Vagina (tissue), 2 donors: Measurements from ENCODE around the gene TAMALIN. TPM values are rescaled to one million over a fixed set of nuclear protein-coding genes. Genes with fewer than 3 reads are reported as not detected.

Experiments
- DNase-seq, 2 donors: peaks; one replicate each; pipeline ENCODE4 v3.0.0-alpha.2; 2017; ENCODE audit errors: extremely low spot score in 2 of 2
- H3K27ac ChIP-seq: fragments of 200-600 bp; sonication (generic); one replicate; pipeline ENCODE4 v1.5.1; 2019
- H3K27me3 ChIP-seq: fragments of 200-600 bp; sonication (generic); one replicate; pipeline ENCODE4 v1.5.1; 2019
- H3K36me3 ChIP-seq, 2 donors: fragments of 200-600 bp; sonication (generic); one replicate each; pipeline ENCODE4 v1.5.1; 2017 to 2019
- H3K4me1 ChIP-seq: fragments of 200-600 bp; sonication (generic); one replicate; pipeline ENCODE4 v1.5.1; 2019
- H3K4me3 ChIP-seq, 2 donors: fragments of 200-600 bp; sonication (generic); 1 replicate in 1 of 2; 2 replicates in 1 of 2; pipeline ENCODE4 v1.5.1; 2016 to 2019
- H3K9me3 ChIP-seq: fragments of 200-600 bp; sonication (generic); one replicate; pipeline ENCODE4 v1.5.1; 2019
- CTCF ChIP-seq, 3 experiments: fragments of 450-650 bp in 2 of 3; fragments of 200-600 bp in 1 of 3; sonication (generic) in 1 of 3; IDR thresholded peaks; one replicate each; pipeline ENCODE4 v1.5.1; 2017 to 2019; ENCODE audit warnings: antibody characterized with exemption in 3 of 3, mild to moderate bottlenecking in 2 of 3, moderate library complexity in 2 of 3
- POLR2A ChIP-seq, 2 donors: fragments of 450-650 bp; IDR thresholded peaks; one replicate each; pipeline ENCODE4 v1.6.1; 2017; ENCODE audit warnings: antibody characterized with exemption in 2 of 2, mild to moderate bottlenecking in 2 of 2, moderate library complexity in 2 of 2
- POLR2AphosphoS5 ChIP-seq, 2 donors: sonication (generic); formaldehyde crosslinking; IDR thresholded peaks; one replicate each; pipeline ENCODE4 v1.9.0; 2017; ENCODE audit warnings: antibody characterized with exemption in 2 of 2, mild to moderate bottlenecking in 2 of 2, low read depth in 1 of 2; ENCODE audit not compliant: insufficient read depth in 1 of 2
- intact Hi-C: fragments of 100-400 bp; cut with DNase I; formaldehyde crosslinking; loops from one replicate; pipeline ENCODE4 v1.15.1; 2023
- total RNA-seq: library from RNA; depleted of rRNA; stranded (reverse); fragments of >200 nt; gene quantifications from one replicate; pipeline ENCODE4 v1.2.3, GENCODE V29; 2016

The TAMALIN gene
- total RNA-seq, 1 donor from 2014 or later, result 47.1 TPM

DNA sequence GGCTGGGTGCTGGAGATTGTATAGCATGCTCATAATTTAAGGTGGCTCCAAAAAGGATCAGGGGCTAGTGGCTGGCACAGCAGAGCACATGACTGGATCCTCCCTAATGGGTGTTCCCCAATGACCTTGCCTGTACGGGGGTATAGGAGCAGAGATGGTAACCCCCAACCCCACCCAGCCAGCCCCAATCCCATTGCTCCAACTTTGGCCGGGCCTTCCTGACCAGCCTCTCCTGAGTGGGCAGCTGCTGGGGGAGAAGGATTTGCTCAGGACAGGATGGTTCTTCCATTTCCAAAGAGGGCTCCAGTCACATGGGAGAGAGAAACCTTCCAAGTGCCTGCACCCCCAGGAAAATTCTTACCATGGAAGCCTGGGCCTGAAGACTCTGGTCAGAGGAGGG, 29.2 kb downstream of the TAMALIN start:
- intact Hi-C loops, result no loop called here
- Histone ChIP-seq H3K4me3 (no peak overlapping the region), H3K9me3 (no peaks in the 10 kb centered on the region), H3K36me3 (no peaks in the 10 kb centered on the region), H3K27me3 (no peaks in the 10 kb centered on the region), H3K27ac (peak overlapping the region; percentile 98), H3K4me1 (peaks cover 50% of the 10 kb centered on the region)
- DNase-seq, result no peak
- no peak for TF ChIP-seq CTCF (IDR thresholded peaks at IDR 0.05)
- no peak for TF ChIP-seq POLR2AphosphoS5 (IDR thresholded peaks at IDR 0.05; ENCODE audit: insufficient read depth in 1 of 2, low read depth in 1 of 2)
- TF ChIP-seq POLR2A (IDR thresholded peaks at IDR 0.05), result no peak

DNA sequence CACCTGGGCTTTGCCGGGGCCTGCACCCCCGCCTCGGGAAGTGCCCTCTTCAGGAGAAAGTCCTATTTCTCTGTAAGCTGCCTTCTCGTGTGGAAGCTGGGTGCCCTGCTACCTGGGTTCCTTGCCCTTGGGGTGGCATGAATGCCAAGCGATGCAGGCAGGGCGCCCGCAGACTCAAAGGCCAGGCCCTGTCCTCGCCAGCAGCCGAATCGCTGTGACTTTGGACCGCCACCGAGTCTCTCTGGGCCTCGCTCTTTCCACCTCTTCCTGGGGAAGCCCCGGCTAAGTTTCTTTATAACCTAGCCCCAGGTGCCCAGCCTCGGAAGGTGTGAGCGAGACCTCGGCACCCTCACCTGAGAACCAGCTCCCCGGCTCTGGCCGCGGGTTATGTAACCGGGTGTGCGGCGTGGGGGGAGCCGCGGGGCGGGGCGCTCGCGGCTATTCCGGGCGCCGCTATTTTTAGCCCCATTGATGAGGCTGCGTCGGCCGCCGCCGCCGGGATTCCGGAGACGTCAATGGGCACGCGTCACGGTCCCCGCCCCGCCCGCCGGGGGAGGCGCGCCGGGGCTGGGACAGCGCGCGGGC, 29.9 kb downstream of the TAMALIN start:
- intact Hi-C loops, result no loop called here
- DNase-seq, result peak in 1 of 2 donors; percentile 91
- Histone ChIP-seq H3K9me3 (no peaks in the 10 kb centered on the region), H3K4me1 (peaks cover 56% of the 10 kb centered on the region), H3K27me3 (no peaks in the 10 kb centered on the region), H3K36me3 (no peaks in the 10 kb centered on the region), H3K4me3 (peak overlapping the region; percentile 20 to 63), H3K27ac (peak overlapping the region; percentile 98)
- peak in 1 of 2 donors; percentile 21 for TF ChIP-seq POLR2A (IDR thresholded peaks at IDR 0.05)
- no peak for TF ChIP-seq CTCF (IDR thresholded peaks at IDR 0.05)
- TF ChIP-seq POLR2AphosphoS5 (IDR thresholded peaks at IDR 0.05; ENCODE audit: insufficient read depth in 1 of 2, low read depth in 1 of 2), result peak; percentile 90 to 95

- Histone ChIP-seq H3K4me3 (peak overlapping the region; percentile 63 to 73), H3K36me3 (no peaks in the 10 kb centered on the region), H3K4me1 (peaks cover 57% of the 10 kb centered on the region), H3K27me3 (no peaks in the 10 kb centered on the region), H3K9me3 (no peaks in the 10 kb centered on the region), H3K27ac (peak overlapping the region; percentile 98)
- DNase-seq, result peak in 1 of 2 donors; percentile 92
- intact Hi-C loops, result no loop called here
- TF ChIP-seq CTCF (IDR thresholded peaks at IDR 0.05) (no peak), POLR2AphosphoS5 (IDR thresholded peaks at IDR 0.05; ENCODE audit: insufficient read depth in 1 of 2, low read depth in 1 of 2) (peak in 1 of 2 donors; percentile 45)
Observed at GRCh38 chr12:52037248-52037861, 30.6 kb downstream of the TAMALIN start.

DNA sequence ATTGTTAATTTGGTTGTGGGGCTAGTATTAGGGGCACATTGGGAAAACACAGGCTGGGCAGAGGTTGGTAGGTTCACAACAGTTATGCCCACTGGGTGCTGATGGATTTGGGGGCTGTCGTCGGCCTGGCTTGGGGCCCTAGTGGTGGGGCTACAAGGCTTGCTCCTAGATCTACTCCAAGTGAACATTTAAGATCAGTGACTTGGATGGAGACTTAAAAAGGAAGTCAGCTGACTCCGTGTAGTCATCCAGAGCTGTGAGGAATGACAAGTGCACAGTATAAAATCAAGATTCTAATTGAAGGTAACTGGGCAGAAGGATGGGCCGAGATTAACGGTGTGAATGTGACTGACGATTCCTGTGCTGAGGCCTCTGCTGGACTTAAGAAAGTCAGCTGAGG, 31.7 kb downstream of the TAMALIN start:
- intact Hi-C loops, result no loop called here
- peak in 1 of 2 donors; percentile 35 for TF ChIP-seq POLR2AphosphoS5 (IDR thresholded peaks at IDR 0.05; ENCODE audit: insufficient read depth in 1 of 2, low read depth in 1 of 2)
- peak in 1 of 2 donors; percentile 13 for TF ChIP-seq POLR2A (IDR thresholded peaks at IDR 0.05)
- TF ChIP-seq CTCF (IDR thresholded peaks at IDR 0.05), result no peak
- Histone ChIP-seq H3K9me3 (no peaks in the 10 kb centered on the region), H3K36me3 (no peaks in the 10 kb centered on the region), H3K4me1 (peaks cover 63% of the 10 kb centered on the region), H3K27ac (peak overlapping the region; percentile 98), H3K27me3 (no peaks in the 10 kb centered on the region), H3K4me3 (peak overlapping the region; percentile 63 to 73)
- no peak for DNase-seq

- intact Hi-C loops, result no loop called here
- Histone ChIP-seq H3K4me1 (peaks cover 75% of the 10 kb centered on the region), H3K9me3 (no peaks in the 10 kb centered on the region), H3K27ac (peak overlapping the region; percentile 96), H3K27me3 (no peaks in the 10 kb centered on the region), H3K36me3 (no peaks in the 10 kb centered on the region), H3K4me3 (no peak overlapping the region)
- no peak for DNase-seq
- TF ChIP-seq POLR2A (IDR thresholded peaks at IDR 0.05), result no peak
- no peak for TF ChIP-seq POLR2AphosphoS5 (IDR thresholded peaks at IDR 0.05; ENCODE audit: insufficient read depth in 1 of 2, low read depth in 1 of 2)
- TF ChIP-seq CTCF (IDR thresholded peaks at IDR 0.05), result no peak
Observed at GRCh38 chr12:52041035-52041434, 34.3 kb downstream of the TAMALIN start.
